Activated CD8-positive, alpha-beta memory T cell treated with anti-CD3 and anti-CD28 coated beads, Interleukin-2, amount 50 U/mL, for 4 hours (primary cell): ENCODE data around the gene JPH4.
A peak's percentile ranks its signal among the peaks of the same experiment; 100 is the strongest.
"Not testable (repeated sequence)": the region's sequence is repeated elsewhere in the genome, so short reads cannot be mapped to it uniquely, and the experiment has no call there.

Experiments used
- DNase-seq: peaks from one replicate; pipeline ENCODE4 v3.0.0-alpha.2; 2020

JPH4 gene

DNA sequence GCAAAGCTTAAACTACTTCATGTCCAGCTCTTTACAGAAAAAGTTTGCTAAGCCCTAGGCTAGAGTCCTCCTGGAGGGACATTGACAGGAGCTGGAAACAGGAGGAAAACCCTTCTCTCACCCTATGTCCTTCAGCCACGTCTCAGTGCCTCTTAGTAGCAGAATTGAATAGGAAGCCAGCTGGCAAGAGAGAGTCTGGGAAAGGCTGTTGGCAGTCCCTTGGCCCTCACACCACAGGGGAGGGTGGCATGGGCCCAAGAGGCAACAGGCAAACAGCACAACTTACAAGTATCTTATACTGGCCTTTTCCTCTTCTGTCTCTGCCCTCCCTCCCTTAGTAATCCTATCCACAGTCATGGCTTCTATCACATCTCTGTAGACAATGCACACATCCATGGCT lies 29.9 kb upstream of the JPH4 start:
- no peak for DNase-seq

DNA sequence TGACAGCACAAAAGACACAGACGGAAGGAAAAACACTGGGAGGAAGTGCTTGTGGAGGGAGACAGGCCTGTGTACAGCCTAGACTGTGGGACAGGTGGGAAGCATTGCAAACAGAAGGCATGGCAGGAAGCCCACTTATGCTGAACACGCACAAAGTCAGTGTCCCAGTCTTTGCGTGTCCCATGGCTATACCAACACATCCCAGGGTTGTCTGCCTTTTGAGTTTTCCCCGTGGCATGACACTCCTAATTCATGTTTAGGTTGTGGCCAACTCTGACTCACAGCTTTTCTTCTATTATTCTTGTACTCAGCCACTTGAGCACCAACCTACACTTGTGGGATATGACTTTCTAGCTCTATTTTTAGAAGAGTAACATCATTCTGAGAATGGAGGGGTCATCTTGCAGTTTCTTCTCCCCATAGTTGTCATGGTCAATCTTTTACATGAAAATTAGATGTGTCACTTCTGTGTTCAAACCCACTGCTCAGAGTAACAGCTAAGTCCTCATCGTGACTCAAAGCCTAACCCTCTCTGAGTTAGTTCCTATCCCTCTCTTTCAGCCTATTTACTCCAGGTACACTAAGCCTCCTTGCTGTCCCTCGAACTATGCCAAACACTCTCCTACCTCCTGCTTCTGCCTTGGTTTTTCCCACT lies 27.5 kb upstream of the JPH4 start:
- DNase-seq, result no peak

DNA sequence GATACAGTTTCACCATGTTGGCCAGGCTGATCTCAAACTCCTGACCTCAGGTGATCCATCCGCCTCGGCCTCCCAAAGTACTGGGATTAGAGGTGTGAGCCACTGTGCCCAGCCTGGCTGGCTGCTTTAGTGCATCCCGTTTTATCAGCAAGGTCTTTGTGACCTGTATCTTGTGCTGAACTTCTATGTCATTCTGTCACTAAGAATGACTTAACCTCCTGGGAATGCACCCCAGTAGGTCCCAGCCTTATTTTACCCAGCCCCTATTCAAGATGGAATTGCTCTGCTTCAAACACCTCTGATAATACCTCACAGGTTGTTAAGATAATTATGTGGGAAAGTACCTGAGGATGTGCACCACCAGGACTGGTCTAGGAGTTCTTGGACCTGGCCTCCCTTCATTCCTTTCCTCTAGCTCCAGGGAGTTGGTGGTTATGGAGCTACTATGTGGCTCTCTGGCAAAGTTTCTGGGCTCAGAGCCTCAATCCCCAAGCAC lies 26.1 kb upstream of the JPH4 start:
- DNase-seq, result no peak

DNA sequence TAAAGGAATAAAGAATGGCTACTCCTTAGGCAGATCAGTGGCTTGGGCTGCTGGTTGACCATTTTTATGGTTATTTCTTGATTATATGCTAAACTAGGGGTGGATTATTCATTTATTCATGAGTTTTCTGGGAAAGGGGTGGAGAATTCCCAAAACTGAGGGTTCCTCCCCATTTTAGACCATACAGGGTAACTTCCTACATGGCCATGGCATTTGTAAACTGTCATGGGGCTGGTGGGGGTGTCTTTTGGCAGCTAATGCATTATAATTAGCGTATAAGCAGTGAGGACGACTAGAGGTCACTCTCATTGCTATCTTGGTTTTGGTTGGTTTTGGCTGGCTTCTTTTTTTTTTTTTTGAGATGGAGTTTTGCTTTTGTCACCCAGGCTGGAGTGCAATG lies 25.6 kb upstream of the JPH4 start:
- no peak for DNase-seq

DNA sequence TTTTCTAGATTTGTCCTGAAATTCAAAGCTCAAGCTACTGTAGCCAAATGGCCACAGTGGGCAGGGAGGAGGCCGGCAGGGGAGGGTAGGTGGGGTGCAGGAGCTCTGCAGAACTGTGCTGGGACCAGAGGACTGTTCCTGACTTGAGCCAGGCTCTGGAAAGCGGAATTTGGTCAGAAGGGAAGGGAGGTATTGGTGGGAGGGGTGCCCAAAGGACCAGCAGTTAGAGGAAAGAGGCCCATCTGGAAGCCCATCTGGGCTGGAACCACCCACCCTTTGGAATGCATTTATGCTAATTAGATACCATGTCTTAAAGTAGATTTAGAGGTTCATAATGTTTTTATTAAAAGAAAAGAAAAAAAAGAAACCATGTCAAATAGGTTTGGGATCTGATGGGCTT lies 24.5 kb upstream of the JPH4 start:
- no peak for DNase-seq

DNA sequence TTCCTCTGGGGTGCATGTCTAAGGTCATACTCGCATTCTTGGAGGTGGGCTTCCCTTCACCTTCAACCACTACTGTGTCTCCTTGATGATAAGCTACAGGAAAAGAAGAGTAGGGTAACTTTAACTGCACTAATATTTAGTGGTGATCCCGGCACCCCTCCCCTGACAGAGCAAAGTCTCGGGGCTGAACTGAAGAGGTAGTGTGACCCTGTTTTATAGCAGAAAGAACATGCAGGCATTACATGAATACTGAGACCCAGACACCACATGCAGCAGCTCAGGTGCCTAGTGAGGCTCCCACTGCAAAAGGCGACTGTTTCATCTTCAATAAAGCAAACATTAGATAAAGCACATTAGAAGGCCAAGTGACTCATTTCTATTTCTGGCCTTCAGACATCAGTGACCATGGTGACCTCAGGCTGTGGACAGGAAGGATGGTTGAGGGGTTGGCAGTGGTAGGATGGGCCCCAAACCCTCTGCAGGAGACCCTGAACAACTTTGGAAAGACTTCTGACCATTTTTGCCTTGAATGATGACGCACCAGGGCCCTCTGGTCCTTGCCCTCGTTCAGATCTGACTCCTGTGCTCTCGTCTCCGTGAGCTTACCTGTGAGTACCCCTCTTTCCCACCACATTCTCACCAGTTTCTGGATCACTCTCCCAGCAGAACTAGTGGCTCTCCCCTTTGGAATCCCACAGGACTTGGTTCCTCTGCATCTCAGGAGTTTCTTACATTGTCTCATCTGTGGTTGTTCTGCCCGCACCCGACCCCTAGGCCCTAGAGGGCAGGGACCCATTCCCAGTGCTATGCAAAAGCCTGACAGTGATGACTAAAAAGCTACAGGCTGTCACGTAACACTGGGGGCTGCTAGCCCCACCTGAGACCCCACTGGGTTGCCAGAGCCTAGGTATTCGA lies 23.8 kb upstream of the JPH4 start:
- no peak for DNase-seq

DNA sequence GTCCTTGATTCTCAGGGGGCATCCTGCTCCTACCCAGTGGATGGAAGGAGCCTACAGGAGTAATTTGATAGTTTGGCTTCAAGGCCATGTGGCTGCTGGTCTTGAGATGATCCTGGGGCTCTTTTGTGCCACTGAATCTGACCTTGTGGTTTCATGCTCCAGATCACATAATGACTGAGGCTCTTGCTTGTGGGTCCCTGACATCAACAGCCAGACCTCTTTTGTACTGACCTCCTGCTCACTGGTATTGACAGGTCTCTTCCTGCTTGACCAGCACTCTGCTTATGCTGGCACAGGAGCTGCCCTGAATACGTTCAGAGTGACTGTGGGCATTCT lies 23.2 kb upstream of the JPH4 start:
- DNase-seq, result no peak

DNA sequence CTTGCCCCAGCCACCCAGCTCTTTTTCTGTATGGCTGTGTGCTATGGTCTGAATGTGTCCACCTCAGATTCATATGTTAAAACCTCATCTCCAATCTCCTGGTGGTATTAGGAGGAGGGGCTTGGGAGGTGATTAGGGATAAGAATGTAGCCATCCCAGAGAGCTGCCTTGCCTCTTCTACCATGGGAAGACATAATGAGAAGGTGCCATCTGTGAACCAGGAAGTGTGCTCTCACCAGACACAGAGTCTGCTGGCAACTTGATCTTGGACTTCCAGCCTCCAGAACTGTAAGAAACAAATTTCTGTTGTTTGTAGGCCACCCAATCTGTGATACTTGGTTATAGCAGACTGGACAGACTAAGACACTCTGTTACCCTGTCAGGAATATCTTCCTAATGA lies 22.8 kb upstream of the JPH4 start:
- no peak for DNase-seq

DNA sequence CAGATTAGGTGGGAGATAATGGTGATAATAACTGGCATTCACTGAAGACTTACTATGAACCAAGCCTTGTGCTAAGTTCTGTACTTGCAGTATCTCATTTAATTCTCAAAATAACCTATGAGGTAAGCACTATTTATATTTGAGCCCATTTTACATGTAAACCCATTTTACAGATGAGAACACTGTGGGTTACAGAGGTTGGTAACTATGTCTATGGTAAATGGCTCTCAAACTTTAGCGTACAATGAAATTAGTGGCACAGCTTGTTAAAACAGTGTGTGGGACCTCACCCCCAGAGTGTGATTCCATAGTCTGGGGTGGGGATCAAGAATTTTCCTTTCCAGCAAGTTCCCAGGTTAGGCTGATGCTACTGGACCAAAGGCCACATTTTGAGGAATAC lies 22.2 kb upstream of the JPH4 start:
- no peak for DNase-seq

DNA sequence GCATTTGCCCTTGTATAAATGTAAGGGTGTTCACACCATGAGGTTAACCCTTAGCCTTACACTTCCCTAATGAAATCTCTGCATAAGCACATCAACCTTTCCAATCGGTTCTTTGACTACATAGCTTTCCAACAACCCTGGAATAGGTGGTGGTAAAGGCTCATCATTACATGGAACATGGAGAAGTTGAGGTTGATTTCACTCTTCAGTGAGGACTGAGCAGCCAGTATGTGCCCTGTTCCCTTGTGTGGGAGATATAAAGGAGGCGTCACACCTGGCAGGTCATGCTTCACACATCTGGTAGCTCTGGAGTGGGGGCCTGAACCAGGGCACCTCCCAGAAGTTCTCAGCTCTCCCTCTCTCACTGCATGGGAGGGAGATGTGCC lies 21.7 kb upstream of the JPH4 start:
- DNase-seq, result no peak

DNA sequence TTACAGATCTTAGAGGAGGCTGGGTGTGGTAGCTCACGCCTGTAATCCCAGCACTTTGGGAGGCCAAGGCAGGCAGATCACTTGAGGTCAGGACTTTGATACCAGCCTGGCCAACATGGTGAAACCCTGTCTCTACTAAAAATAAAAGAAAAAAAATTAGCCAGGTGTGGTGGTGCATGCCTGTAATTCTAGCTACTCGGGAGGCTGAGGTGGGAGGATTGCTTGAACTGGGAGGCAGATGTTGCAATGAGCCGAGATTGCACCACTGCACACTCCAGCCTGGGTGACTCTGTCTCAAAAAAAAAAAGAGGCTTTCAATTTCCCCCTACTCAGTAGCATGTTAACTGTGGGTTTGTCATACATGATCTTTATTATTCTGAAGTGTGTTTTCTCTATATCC lies 15.6 kb upstream of the JPH4 start:
- not testable (repeated sequence) for DNase-seq

DNA sequence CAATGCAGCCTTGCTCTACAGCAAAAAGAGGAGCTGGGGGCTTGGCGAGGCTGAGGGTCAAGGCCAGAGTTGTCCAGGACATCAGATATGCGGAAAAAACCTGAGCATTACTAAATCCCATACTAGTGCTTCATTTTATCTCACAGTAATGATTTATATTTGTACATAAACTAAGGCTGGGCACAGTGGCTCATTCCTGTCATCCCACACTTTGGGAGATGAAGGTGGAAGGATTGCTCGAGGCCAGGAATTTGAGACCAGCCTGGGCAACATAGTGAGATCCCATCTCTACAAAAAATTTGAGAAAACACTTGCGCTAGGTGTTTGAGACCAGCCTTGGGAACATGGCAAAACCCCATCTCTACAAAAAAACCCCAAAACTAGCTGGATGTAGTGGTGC lies 11.6 kb upstream of the JPH4 start:
- DNase-seq, result no peak

DNA sequence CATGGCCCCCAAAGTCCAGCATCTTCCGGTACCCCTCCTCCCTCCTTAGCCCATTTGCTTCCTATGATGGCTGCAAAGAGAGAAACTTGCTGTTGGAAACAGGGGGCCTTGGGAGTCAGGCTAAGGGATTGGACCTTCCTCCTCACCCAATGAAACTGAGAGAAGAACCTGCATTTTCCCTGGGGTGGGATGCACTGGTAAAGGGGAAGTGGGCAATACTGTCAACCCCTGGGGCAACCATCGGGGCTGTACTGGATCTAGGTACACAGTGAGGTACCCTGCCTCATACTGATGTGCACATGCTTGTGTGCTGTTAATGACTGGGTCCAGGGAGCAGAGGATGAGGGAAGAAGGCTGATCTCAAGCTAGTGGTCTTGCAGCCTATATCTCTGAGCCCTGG lies 11.0 kb upstream of the JPH4 start:
- DNase-seq, result no peak

DNA sequence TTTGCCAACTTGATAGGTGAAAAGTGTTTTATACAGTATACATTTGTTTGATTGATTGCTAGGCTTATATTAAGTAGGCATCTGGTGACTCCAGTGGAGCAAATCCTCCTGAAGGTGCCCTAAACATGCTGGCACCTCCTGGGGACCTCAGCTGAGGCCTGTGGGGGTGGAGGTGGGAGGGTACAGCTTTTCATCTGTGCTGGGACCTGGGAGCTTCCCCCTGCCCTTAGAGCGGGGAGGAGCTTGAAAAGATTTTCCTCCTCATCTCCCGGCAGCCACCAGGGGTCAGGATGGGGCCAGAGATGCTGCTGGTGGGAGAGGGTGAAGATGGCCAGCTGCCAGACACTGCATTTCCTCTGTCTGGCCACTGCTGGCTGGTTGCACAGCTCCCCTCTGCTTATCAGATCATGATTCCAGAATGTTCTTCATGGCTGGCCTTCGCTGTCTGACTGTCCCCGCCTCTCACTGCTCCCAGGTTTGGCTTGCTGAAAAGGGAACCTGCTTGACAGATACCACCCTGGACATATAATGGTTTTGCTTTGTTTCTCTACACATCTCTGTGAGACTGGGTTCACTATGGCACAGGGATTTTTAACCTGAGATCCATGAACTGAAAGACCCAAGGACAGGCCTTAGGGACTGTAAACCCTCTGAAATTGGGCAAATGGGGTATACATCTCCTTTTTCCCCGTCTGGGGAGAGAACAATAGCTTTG lies 10.5 kb upstream of the JPH4 start:
- peak; percentile 73 for DNase-seq

DNA sequence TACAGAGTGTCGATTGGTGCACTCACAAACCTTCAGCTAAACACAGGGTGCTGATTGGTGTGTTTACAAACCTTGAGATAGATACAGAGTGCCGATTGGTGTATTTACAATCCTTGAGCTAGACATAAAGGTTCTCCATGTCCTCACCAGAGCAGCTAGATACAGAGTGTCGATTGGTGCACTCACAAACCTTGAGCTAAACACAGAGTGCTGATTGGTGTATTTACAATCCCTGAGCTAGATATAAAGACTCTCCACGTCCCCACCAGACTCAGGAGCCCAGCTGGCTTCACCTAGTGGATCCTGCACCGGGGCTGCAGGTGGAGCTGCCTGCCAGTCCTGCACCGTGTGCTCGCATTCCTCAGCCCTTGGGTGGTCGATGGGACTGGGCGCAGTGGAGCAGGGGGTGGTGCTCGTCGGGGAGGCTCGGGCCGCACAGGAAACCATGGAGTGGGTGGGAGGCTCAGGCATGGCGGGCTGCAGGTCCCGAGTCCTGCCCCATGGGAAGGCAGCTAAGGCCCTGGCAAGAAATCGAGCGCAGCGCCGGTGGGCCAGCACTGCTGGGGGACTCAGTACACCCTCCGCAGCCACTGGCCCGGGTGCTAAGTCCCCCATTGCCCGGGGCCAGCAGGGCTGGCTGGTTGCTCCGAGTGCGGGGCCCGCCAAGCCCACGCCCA lies 6.1 kb upstream of the JPH4 start:
- not testable (repeated sequence) for DNase-seq

DNA sequence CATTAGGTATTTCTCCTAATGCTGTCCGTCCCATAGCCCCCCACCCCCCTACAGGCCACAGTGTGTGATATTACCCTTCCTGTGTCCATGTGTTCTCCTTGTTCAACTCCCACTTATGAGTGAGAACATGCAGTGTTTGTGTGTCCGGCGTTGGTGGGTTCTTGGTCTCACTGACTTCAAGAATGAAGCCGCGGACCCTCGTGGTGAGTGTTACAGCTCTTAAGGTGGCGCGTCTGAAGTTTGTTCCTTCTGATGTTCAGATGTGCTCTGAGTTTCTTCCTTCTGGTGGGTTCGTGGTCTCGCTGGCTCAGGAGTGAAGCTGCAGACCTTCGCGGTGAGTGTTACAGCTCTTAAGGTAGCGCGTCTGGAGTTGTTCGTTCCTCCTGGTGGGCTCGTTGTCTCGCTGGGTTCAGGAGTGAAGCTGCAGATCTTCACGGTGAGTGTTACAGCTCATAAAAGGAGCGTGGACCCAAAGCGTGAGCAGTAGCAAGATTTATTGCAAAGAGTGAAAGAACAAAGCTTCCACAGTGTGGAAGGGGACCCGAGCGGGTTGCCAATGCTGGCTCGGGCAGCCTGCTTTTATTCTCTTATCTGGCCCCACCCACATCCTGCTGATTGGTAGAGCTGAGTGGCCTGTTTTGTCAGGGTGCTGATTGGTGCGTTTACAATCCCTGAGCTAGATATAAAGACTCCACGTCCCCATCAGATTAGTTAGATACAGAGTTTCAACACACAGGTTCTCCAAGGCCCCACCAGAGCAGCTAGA lies 5.4 kb upstream of the JPH4 start:
- DNase-seq, result not testable (repeated sequence)

DNA sequence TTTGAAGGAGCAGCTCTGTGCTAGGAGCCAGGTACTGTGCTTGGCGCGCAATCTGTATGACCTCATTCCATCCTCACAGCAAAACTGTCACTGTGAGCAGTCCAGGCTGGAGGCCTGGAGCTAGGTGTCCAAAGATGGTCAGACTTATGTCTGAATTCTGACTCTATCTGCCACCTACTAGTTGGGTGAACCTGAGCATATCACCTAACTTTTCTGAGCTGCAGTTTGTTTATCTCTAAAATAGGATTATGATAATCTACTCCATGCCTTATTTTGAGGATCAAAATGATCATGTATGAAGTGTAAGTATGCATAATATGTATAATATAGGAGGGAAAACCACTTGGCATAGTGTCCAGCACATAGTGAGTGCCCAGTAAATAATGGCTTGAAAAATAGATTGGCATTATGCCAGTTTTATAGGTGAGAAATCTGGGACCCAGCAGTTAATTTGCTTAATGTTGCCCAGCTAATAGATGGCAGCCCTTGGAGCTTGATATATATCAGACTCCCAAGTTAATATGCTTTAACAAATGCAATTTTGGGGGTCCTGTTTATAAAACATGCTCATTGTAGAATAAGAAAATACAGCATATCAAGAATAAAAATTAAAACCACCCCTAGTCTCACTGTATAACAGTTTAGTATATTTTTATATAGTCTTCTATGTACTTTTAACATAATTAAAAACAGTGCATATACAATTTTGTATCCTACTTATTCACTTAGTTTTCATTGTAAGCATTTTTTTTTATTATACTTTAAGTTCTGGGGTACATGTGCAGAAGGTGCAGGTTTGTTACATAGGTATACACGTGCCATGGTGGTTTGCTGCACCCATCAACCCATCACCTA lies 4.5 kb upstream of the JPH4 start:
- no peak for DNase-seq

DNA sequence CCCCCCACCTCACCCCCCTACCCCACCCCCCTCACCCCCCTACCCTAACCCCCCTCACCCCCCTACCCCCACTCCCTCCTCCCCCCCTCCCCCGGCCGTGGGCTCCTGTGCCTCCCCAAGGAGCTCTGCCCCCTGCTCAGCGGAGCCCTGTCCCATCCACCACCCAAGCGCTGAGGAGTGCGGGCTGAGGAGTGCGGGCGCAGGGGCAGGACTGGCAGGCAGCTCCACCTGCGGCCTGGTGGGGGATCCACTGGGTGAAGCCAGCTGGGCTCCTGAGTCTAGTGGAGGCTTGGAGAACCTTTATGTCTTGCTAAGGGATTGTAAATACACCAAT lies 2.3 kb upstream of the JPH4 start:
- no peak for DNase-seq

DNA sequence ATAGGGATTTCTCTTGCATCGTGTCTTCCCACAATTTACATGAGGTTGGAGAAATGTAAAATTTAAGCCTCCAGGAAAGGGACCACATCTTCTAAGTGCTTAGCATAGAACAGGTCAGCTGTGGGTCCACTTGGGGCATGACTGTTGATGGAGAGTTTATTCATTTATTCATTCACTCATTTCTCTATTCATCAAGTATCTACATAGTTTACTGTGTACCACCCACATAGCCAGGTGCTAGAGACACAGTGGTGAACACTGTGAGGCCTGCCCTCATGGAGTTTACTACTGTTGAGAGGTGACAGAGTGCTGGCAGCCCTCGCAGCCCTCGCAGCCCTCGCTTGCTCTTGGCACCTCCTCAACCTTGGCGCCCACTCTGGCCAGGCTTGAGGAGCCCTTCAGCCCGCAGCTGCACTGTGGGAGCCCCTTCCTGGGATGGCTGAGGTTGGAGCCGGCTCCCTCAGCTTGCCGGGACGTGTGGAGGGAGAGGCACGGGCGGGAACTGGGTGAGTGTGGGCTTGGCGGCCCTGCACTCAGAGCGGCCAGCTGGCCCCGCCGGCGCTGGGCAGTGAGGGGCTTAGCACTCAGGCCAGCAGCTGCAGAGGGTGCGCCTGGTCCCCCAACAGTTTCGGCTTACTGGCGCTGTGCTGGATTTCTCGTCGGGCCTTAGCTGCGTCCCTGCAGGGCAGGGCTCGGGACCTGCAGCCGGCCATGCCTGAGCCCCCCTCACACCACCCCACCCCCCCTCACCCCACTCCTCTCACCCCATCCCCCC lies 1.7 kb upstream of the JPH4 start:
- no peak for DNase-seq

DNA sequence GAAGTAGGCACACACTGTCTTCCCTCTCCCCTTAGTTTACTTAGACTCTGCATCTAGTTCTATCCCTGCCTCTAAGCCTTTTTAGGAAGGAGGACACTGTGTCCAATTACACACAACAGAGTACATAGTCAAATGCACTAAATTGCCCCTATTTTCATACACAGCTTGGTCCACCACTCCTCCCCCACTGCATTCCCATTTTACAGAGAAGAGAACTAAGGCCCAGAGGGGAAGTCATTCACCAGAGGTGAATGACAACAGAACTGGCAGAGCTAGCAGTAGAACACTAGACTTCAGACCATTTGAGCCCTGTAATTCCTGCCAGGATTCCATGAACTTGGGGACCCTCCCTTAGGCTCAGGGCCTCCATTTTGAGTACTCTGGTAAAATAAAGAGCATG lies 1.1 kb upstream of the JPH4 start:
- DNase-seq, result no peak

DNA sequence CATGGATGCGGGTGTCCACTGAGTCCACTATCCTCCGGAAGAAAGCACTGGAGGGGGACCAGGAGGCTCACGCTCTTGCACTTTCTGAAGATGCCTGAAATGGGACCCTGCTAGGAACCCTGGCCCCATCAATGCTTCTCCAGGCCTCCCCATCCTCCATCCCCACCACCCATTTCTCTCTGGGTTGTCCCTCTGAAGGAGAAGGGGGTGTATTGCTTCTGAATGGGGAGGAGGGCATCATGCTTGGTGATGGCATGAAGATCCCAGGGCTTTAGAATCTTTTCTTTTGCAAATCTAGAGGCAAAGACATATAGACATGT lies 681 bp upstream of the JPH4 start:
- no peak for DNase-seq
